Nephron progenitor cell (in vitro differentiated cells): ENCODE measurements around the gene TDO2.

Experiments
- DNase-seq: peaks from one replicate; pipeline ENCODE4 v3.0.0; 2021
- H3K27ac Mint-ChIP-seq: 2 replicates; pipeline ENCODE4 v1.8.0; 2021; ENCODE audit warnings: mild to moderate bottlenecking, moderate library complexity, mixed read lengths
- H3K27me3 Mint-ChIP-seq: 2 replicates; pipeline ENCODE4 v1.8.0; 2021; ENCODE audit warnings: mild to moderate bottlenecking, low read depth, mixed read lengths; ENCODE audit not compliant: poor library complexity
- H3K36me3 Mint-ChIP-seq: 2 replicates; pipeline ENCODE4 v1.8.0; 2021; ENCODE audit warnings: low read depth, mixed read lengths
- H3K4me1 Mint-ChIP-seq: 2 replicates; pipeline ENCODE4 v1.8.0; 2021; ENCODE audit warnings: mixed read lengths
- H3K4me3 Mint-ChIP-seq: 2 replicates; pipeline ENCODE4 v1.8.0; 2021; ENCODE audit warnings: mild to moderate bottlenecking, moderate library complexity, mixed read lengths
- H3K9me3 Mint-ChIP-seq: 2 replicates; pipeline ENCODE4 v1.8.0; 2021; ENCODE audit warnings: mild to moderate bottlenecking, moderate library complexity, mixed read lengths
- TF ChIP-seq, protein P1 (sequence below): fragments of 200-600 bp; sonication (generic); IDR thresholded peaks from 2 replicates; pipeline ENCODE4 v1.5.0; 2021; ENCODE audit warnings: antibody characterized with exemption

Gene TDO2

DNA sequence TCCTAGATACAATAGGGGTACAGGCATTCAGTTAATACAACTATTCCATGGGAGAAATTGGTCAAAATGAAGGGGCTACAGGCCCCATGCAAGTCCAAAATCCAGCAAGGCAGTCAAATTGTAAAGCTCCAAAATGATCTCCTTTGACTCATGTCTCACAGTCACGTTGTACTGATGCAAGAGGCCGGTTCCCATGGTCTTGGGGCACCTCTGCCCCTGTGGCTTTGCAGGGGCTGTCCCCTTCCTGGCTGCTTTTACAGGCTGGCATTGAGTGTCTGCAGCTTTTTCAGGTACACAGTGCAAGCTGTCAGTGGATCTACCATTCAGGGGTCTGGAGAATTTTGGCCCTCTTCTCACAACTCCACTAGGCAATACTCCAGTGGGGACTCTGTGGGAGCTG lies 24.9 kb upstream of the TDO2 start:
- Mint-ChIP-seq H3K27me3 (no peaks in the 10 kb centered on the region), H3K4me1 (no peaks in the 10 kb centered on the region), H3K9me3 (peaks cover 22% of the 10 kb centered on the region), H3K4me3 (no peak overlapping the region), H3K27ac (no peak overlapping the region), H3K36me3 (peaks cover 5% of the 10 kb centered on the region)
- TF ChIP-seq, protein P1, sequence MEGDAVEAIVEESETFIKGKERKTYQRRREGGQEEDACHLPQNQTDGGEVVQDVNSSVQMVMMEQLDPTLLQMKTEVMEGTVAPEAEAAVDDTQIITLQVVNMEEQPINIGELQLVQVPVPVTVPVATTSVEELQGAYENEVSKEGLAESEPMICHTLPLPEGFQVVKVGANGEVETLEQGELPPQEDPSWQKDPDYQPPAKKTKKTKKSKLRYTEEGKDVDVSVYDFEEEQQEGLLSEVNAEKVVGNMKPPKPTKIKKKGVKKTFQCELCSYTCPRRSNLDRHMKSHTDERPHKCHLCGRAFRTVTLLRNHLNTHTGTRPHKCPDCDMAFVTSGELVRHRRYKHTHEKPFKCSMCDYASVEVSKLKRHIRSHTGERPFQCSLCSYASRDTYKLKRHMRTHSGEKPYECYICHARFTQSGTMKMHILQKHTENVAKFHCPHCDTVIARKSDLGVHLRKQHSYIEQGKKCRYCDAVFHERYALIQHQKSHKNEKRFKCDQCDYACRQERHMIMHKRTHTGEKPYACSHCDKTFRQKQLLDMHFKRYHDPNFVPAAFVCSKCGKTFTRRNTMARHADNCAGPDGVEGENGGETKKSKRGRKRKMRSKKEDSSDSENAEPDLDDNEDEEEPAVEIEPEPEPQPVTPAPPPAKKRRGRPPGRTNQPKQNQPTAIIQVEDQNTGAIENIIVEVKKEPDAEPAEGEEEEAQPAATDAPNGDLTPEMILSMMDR: no peak
- no peak for DNase-seq

DNA sequence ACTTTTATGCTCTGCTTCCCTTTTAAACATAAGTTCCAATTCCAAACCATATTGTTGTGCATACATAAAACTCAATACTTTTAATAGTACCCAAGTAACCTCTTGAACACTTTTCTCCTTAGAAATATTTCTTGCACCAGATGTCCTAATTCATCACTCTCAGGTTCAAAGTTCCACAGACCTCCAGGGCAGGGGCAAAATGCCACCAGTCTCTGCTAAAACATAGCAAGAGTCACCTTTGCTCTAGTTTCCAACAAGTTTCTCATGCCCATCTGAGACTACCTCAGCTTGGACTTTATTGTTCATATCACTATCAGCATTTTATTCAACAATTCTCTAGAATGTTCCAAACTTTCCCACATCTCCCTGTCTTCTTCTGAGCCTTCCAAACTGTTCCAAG lies 23.7 kb upstream of the TDO2 start:
- Mint-ChIP-seq H3K9me3 (peaks cover 30% of the 10 kb centered on the region), H3K4me3 (no peak overlapping the region), H3K27ac (no peak overlapping the region), H3K36me3 (peaks cover 5% of the 10 kb centered on the region), H3K27me3 (no peaks in the 10 kb centered on the region), H3K4me1 (no peaks in the 10 kb centered on the region)
- no peak for DNase-seq
- TF ChIP-seq, protein P1: no peak

DNA sequence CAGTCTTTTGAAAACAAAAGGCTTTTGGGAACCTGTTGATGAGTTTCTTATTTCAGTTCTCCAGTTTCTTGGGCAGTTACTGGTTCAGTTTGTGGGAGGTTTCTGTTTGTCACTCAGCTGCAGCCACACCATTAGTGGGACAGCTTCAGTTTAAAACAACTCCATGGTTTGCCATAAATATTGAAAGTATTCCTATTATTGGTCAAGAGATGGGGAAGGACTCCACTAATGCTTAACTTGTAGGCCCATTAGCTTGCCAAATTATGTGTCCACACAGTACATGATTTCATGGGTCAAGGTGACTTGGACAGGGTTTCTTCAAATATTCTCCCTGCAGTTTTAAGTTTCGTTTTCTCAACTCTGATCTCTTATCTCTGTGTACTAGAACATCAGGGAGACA lies 21.9 kb upstream of the TDO2 start:
- TF ChIP-seq, protein P1: no peak
- no peaks in the 10 kb centered on the region for H3K4me1 Mint-ChIP-seq
- H3K9me3 Mint-ChIP-seq: peaks cover 28% of the 10 kb centered on the region
- H3K36me3 Mint-ChIP-seq: peaks cover 5% of the 10 kb centered on the region
- H3K27me3 Mint-ChIP-seq: peaks cover 2% of the 10 kb centered on the region
- no peak overlapping the region for H3K4me3 Mint-ChIP-seq
- no peak for DNase-seq
- H3K27ac Mint-ChIP-seq: no peak overlapping the region

DNA sequence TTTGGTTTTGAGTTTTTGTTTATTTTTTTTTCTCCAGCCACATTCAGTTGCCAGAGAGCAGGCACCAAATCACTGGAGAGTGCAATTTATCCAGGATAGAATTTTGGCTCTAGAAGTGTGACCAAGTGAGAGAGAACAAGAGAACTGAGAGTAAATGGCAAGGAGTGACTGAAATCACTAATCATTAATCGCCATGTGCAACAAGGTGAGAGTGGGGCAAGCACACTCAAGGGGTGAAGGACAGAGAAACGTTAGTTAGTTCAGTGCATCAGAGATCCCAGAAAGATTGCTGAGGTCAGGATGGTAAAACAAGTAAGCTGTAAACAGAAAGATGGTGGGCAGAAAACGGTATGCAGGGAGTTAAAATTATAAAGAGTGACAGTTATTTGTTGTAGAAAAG lies 19.6 kb upstream of the TDO2 start:
- Mint-ChIP-seq H3K36me3 (peaks cover 5% of the 10 kb centered on the region), H3K27me3 (peaks cover 2% of the 10 kb centered on the region), H3K27ac (no peak overlapping the region), H3K9me3 (peaks cover 28% of the 10 kb centered on the region), H3K4me1 (no peaks in the 10 kb centered on the region), H3K4me3 (no peak overlapping the region)
- TF ChIP-seq, protein P1: no peak
- no peak for DNase-seq

DNA sequence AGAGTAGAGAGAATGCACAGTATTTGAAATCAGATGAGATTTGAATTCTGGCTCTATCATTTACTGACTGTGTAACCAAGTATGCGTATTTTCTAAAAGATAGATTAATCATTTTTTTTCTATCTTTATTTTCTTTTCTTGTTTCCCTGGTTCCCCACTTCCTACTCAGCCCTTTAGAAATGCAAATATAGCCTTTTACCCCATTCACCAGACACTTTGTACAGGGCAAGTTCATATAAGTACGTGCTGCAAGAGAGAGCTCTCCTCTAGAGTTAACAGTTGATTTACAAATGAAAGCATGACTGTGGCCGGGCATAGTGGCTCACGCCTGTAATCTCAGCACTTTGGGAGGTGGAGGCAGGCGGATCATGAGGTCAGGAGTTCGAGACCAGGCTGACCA lies 17.8 kb upstream of the TDO2 start:
- Mint-ChIP-seq H3K27me3 (peaks cover 2% of the 10 kb centered on the region), H3K9me3 (peaks cover 31% of the 10 kb centered on the region), H3K4me1 (no peaks in the 10 kb centered on the region), H3K27ac (no peak overlapping the region), H3K36me3 (peaks cover 12% of the 10 kb centered on the region), H3K4me3 (no peak overlapping the region)
- TF ChIP-seq, protein P1: no peak
- DNase-seq: no peak

DNA sequence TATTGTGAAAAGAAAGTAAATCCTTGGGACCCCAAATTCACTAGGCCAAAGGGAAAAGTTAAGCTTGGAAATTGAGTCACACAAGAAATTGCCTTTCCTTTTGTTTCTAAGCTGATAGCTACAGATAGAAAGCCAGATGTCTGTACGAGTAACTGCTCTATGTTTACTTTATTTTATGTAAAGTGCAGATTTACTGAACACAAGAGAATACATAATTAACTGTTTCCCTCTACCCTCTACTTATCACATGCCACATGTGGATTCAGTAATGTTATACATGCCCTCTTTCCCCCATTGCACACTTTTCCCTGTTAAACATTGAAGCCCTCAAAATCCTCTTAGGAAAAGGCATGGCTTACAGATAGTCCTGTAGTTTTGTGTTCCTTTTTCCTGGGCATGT lies 16.5 kb upstream of the TDO2 start:
- TF ChIP-seq, protein P1: no peak
- no peak overlapping the region for H3K4me3 Mint-ChIP-seq
- peaks cover 23% of the 10 kb centered on the region for H3K36me3 Mint-ChIP-seq
- peaks cover 45% of the 10 kb centered on the region for H3K9me3 Mint-ChIP-seq
- H3K27ac Mint-ChIP-seq: no peak overlapping the region
- H3K27me3 Mint-ChIP-seq: peaks cover 2% of the 10 kb centered on the region
- H3K4me1 Mint-ChIP-seq: no peaks in the 10 kb centered on the region
- no peak for DNase-seq
